ENCODE data around the gene SLC66A2. TPM values are rescaled to one million over a fixed set of nuclear protein-coding genes. Genes with fewer than 3 reads are reported as not detected.
A peak's percentile ranks its signal among the peaks of the same experiment; 100 is the strongest.
"Not testable (repeated sequence)": the region's sequence is repeated elsewhere in the genome, so short reads cannot be mapped to it uniquely, and the experiment has no call there.

Gene SLC66A2
- total RNA-seq, 1 donor from 2014 or later = 47.6 TPM

GRCh38 chr18:79971211-79971952 is 19.9 kb upstream of the SLC66A2 start:
- no peak for DNase-seq (ENCODE audit: low read depth, low spot score)

DNA sequence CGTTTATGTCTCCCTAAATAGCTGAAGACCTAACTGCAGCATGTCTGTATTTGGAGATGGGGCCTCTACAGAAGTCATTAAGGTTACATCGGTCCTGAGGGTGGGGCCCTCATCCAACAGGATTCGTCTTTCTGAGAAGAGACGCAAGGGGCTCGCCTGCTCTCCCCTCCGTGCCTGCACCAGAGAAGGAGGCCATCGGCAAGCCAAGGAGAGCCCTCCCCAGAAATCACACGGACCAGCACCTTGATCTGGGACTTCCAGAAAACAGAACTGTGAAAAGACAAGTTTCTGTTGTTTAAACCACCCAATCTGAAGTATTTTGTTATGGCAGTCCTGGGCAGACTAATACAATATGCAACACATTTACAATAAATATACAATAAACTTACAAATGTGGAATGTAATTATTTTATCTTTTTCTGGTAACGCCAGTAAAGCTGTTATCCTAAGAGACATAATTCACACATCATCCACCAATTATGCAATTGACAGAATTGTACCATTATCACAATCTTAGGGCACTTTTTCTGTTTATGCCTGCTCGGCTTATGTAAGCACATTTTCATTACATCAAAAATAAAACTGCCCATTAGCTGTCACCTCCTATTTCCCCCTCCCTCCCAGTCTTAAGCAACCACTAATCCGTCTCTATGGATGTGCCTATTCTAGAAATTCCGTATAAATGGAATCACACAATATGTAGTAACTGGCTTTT is 19.1 kb upstream of the SLC66A2 start:
- DNase-seq (ENCODE audit: low read depth, low spot score) = no peak

DNA sequence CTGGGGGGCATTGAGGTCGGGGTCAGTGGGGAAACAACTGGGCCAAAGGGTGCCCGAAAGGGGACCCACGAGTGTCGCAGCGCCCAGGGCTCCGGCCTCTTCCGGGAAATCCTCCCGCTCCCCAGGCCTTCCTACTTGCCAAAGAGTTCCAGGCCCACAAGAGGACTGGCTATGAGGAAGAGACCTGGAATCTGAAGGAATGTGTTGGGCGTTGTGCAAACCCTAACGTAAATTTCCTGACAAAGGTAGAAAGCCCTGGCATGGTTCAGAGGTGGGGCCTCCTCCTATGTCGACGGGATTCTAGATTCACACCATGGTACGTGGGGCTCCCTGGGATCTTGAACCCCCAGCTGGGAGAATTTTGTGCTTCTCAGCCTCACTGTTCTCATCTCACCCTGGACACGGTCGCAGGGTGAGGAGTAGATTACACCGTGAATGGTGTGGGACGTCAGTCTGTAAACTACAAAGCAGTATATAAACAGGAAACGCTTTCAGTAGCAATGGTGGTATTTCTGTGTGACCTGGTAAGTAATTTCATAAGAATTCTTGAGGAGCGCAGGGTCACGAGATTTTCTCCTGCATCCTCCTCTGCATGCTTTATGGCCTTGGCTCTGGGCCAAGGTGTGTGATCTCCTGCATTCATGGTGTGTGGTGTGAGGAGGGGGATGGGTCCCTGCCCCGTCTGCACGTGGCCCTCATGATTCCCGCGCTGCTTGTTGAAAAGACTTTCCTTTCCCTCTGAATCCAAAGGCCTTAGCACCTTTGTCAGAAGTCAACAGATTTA is 13.9 kb upstream of the SLC66A2 start:
- peak; percentile 20 for DNase-seq (ENCODE audit: low read depth, low spot score)

- DNase-seq (ENCODE audit: low read depth, low spot score) = no peak
Observed at GRCh38 chr18:79964330-79965118, 13.1 kb upstream of the SLC66A2 start, which contains the start of gene HSBP1L1. Gene HSBP1L1, plus strand, starts transcription at chr18:79964643. Its CDS starts 93 bp downstream, at chr18:79964736.

- no peak for DNase-seq (ENCODE audit: low read depth, low spot score)
Observed at GRCh38 chr18:79963658-79964329, 12.3 kb upstream of the SLC66A2 start.

- DNase-seq (ENCODE audit: low read depth, low spot score) = no peak
Observed at GRCh38 chr18:79962835-79963657, 11.6 kb upstream of the SLC66A2 start.

DNA sequence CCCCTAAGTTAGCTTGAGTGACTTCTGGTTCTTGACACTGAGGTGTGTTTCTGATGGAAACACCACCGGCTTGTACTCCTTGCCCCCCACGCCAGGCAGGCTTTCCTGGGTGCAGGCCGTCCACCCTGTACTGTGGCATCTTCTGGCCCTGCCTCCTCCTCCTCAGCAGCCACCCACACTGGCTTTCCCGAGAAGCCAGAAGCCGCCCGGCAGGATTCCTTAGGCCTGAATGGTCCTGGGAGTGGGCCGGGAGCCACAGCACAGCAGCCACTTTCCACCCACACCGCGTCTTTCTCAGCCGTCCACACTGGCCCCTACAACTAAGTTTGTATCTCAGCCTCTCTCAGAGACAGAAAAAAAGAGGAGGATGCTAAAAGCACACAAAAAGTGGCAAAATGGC is 10.9 kb upstream of the SLC66A2 start:
- DNase-seq (ENCODE audit: low read depth, low spot score) = no peak

DNA sequence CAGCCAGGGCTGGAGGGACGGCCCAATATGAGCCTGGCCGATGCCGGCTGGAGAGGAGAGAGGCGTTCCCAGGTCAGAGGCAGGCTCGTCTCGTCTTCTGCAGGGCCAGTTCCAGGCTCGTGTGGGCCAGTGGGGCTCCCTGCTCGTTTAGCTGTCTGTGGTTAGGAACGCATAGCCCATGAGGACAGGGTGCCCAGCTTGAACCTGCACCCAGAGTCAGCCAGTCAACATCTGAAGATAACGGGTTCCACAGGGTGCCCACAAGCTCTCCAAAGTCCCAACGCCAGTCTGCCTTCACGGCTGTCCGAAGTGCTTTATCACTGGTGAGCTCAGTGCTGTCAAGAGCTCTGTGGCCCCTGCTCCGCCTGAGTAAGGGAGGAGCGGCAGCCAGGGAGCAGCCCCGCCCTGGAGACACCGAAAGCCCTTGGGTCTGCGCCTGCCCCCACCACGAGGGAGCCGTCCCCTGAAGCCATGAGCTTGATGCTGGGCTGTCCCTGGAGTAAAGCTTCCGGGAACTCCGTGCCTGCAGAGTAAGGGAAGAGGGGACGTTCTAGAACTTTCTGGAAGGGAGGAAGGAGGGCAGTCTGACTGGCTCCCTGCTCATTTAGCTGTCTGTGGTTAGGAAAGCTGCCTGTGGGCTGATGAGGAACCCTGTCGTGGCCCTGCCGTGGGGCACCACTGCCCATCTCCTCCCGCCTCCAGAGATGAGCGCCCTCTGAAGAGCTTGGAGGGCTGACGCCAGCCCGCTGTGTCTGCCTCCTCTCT is 10.3 kb upstream of the SLC66A2 start:
- DNase-seq (ENCODE audit: low read depth, low spot score) = no peak

GRCh38 chr18:79960921-79961526 is 9.6 kb upstream of the SLC66A2 start:
- DNase-seq (ENCODE audit: low read depth, low spot score) = no peak

DNA sequence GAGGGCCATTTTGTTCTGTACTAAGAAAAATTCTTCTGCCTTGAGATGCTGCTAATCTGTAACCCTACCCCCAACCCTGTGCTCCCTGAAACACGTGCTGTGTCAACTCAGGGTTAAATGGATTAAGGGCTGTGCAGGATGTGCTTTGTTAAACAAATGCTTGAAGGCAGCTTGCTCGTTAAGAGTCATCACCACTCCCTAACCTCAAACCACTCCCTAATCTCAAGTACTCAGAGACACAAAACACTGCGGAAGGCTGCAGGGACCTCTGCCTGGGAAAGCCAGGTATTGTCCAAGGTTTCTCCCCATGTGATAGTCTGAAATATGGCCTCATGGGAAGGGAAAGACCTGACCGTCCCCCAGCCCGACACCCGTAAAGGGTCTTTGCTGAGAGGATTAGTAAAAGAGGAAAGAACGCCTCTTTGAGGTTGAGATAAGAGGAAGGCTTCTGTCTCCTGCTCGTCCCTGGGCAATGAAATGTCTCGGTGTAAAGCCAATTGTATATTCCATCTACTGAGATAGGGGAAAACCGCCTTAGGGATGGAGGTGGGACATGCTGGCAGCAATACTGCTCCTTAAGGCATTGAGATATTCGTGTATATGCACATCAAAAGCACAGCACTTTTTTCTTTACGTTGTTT is 8.8 kb upstream of the SLC66A2 start:
- not testable (repeated sequence) for DNase-seq (ENCODE audit: low read depth, low spot score)

DNA sequence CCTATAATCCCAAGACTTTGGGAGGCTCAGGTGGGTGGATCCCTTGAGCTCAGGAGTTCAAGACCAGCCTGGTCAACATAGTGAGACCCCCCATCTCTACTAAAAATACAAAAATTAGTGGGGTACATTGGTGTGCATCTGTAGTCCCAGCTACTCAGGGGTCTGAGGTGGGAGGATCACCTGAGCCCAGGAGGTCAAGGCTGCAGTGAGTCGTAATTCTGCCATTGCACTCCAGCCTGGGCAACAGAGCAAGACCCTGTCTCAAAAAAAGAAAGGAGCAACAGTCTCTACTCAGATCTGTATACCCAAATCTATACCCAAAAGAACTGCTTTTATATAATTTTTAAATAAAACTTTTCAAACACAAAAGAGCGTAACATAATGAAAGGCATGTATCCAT is 7.5 kb upstream of the SLC66A2 start:
- no peak for DNase-seq (ENCODE audit: low read depth, low spot score)

DNA sequence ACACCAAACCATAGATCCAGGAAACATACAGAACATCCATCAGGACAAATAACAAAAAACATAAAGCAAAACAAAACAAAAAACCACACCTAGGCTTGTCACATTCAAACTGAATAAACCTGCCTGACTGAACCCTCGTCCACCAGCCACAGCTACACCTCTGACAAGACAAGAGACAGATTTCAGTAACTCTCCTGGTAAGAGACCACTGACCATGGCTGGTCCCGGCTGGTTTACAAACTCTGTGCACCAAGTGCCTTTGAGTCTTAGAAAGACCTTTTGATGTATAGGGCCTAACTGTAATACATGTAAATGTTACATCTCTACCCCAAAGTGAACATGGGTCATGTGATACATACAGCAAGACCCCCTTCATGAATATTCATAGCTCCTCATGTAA is 4.8 kb upstream of the SLC66A2 start:
- DNase-seq (ENCODE audit: low read depth, low spot score) = no peak

- DNase-seq (ENCODE audit: low read depth, low spot score) = no peak
Observed at GRCh38 chr18:79955302-79956075, 4.0 kb upstream of the SLC66A2 start.

- DNase-seq (ENCODE audit: low read depth, low spot score) = no peak
Observed at GRCh38 chr18:79954791-79955190, 3.3 kb upstream of the SLC66A2 start.

GRCh38 chr18:79953971-79954651 is 2.7 kb upstream of the SLC66A2 start:
- DNase-seq (ENCODE audit: low read depth, low spot score) = no peak

DNA sequence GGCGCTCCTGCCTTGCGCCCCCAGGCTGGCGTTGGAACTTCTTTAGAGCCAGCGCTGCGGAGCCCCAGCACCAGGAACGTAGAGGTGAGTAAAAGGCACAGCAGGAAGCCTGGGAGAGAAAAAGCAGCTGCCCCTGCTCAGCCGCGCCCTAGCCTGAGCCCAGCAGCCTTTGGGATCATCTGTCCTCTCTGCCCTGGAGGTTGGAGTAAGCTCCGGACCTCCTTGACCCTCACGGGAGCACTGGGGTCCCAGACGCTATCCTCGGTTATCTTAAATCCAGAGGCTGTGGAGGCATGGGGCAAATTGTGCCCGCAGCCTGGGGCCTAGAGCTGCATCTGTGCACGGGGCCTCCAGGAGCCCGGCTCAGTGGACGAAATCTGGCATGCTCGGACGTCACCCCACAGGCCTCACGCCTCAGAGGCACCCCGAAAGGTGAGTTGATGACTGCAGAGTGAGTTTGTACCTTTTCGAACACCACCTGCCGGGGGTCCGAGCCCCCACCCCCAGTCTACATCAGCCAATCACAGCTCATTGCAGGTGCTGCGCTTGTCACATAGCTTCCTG is 1.6 kb upstream of the SLC66A2 start:
- DNase-seq (ENCODE audit: low read depth, low spot score) = no peak

Measured in pulmonary artery endothelial cell (primary cell).